Gastroesophageal sphincter (tissue), 3 donors: ENCODE data around the gene TIAL1.

Experiments used
- CTCF ChIP-seq, 4 experiments: fragments of 200-600 bp in 2 of 4; fragments of 450-650 bp in 2 of 4; sonication (generic) in 1 of 4; IDR thresholded peaks; one replicate each; pipeline ENCODE4 v1.5.1; 2017 to 2019; ENCODE audit warnings: antibody characterized with exemption in 4 of 4, mild to moderate bottlenecking in 2 of 4, moderate library complexity in 2 of 4
- EP300 ChIP-seq: sonication (generic); formaldehyde crosslinking; IDR thresholded peaks from one replicate; pipeline ENCODE4 v1.6.1; 2017; ENCODE audit warnings: antibody characterized with exemption, mild to moderate bottlenecking
- POLR2A ChIP-seq, 2 donors: fragments of 450-650 bp; IDR thresholded peaks; one replicate each; pipeline ENCODE4 v1.6.1; 2017; ENCODE audit warnings: antibody characterized with exemption in 2 of 2, mild to moderate bottlenecking in 2 of 2, moderate library complexity in 1 of 2
- POLR2AphosphoS5 ChIP-seq: sonication (generic); formaldehyde crosslinking; IDR thresholded peaks from one replicate; pipeline ENCODE4 v1.6.1; 2017; ENCODE audit warnings: antibody characterized with exemption

- TF ChIP-seq POLR2AphosphoS5 (no peak), POLR2A (IDR thresholded peaks at IDR 0.05) (no peak), CTCF (IDR thresholded peaks at IDR 0.05) (no peak), EP300 (no peak)
Measured at GRCh38 chr10:119644205-119644814, 47.5 kb upstream of the TIAL1 start.
